HG03135 (cell line): ENCODE results near the gene GNAQ.

Experiments
- ATAC-seq: cut with Tn5 transposase; IDR thresholded peaks from one replicate; pipeline ENCODE4 v1.9.1; 2021; ENCODE audit warnings: mild to moderate bottlenecking, moderate library complexity; ENCODE audit not compliant: unreplicated experiment

Gene GNAQ

DNA sequence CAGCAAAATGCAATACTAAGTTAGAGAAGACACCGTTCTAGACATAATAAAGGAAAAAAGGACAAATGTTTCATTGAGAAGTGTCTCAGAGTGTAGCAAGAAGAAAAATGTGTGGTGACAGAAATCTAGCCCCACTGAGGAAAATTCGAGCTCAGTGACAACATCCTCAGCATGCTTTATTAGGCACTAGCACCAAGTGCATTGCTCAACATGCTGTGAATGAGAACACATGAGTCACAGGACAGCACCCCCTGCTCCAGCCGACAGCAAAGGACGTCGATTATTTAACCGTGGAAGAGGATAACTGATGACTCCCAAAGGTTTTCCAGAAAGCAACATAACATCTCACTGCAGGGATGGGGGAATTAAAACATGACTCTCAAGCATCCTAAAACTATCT, 182.7 kb downstream of the GNAQ start:
- ATAC-seq: no peak

DNA sequence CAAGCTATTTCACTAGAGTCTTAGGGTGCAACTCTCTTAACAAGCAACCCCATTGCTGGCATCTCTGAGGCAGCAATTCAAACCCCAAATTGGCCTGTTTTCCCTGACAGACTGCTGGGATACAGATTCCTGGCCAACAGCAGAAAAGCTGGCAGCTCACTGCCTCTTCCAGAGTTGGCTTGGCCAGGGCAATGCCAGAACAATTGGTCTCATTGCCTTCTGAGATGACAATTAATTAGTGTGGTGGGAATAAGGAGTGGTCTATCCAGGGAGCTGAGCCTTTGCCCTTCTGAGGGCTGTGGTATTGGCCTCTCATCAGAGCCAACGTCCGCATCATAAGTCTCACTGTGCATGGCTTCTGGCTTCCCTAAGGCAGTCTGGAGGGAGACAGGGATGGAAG, 183.2 kb downstream of the GNAQ start:
- ATAC-seq: no peak

DNA sequence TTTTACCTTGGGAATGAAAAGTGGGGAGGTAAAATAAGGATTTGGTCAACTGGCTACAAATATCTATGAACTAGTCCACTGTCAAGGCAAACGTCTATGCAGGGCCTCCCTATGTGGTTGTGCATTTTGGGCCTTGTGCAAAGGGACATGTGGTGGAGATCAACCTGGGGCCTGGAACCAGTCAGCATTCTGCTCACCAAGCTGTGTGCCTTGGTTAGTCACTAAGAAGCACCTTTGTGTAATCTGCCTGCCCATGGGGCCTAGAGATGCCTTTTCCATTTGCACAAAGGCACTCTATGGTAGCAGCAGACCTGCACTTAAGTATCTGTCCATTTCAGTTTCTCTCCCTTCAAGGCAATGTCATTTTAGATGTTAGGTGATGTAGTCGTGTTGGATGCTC, 184.0 kb downstream of the GNAQ start:
- no peak for ATAC-seq

DNA sequence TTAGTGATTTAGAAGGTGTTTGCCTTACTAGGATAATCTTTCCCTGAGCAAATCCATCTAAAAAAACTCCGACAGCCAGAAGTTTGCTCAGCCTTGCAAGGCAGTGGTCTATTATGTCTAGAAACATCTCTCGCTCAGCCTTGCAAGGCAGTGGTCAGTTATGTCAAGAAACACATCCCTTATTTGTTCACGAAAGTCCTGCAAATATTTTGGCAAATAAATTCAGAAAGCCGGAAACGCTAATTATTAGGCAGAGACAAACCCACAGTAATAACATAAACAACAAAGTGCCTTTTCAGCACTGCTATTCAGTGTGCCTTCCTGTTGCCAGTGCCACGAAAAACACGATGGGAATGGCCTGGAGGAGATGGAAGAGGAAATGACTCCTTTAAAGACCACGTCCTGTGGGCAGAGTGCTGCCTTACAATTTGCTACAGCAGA, 184.5 kb downstream of the GNAQ start:
- ATAC-seq: no peak

DNA sequence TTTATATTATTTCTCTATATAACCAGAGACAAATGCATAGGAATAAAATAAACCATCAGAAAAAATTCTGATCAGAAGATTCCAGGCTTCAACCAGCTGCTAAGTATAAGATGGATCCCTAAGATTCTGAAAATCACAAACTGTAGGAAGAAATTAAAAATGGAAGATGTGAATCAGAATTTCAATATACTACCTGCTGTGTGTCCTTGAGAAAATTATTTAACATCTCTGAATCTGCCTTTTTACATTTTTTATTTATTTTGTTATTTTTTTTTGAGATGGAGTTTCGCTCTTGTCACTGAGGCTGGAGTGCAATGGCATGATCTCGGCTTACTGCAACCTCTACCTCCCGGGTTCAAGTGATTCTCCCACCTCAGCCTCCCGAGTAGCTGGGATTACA, 187.2 kb downstream of the GNAQ start:
- ATAC-seq: no peak

DNA sequence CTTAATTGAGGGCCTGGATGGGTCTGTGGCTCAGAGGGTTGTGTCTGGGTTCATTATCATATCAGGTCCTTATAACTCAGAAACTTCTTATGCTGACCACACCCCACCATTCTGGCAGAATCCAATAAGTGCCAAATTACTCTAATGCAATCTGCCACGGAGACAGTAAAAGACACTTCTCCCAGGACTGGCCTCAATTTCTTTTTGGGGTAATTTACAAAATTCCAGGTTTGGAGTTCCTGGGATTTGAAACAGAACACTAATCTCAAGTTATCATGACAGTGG, 187.8 kb downstream of the GNAQ start:
- ATAC-seq: no peak

DNA sequence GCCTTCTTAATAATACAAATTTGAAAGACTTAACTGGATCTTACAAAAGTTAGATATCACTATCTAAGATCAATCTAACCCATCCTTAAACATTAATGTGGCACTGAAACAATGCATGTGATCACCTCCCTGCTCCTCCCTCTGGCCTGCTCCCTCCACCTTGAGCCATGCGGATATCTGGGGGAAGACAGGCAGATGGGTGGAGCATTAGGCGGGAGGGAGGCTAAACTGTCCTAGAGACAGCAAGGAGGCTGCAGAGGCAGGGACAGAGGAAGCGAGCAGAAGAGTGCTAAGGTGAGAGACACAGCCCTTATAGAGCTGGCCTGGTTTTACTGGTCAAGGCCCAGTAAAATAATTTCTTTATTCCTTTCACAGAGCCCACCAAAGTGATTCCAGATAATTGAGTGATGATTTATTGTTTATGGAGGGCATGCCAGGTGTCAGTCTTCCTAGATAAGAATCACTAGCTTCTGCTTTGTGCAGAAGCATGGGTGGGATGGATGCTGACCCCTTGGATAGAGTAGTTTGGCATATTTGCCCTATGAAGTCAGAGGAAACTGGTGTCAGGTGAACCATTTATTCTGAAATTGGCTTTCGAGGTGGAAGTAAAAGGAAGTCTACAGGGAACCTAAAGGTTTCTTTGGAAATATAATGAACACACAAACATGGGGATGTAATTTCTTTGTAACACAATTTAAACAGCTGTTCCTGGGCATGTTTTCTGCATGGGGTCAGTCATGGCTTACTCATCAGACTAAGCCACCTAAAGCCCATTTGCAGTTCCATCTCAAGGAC, 188.3 kb downstream of the GNAQ start:
- ATAC-seq: no peak

DNA sequence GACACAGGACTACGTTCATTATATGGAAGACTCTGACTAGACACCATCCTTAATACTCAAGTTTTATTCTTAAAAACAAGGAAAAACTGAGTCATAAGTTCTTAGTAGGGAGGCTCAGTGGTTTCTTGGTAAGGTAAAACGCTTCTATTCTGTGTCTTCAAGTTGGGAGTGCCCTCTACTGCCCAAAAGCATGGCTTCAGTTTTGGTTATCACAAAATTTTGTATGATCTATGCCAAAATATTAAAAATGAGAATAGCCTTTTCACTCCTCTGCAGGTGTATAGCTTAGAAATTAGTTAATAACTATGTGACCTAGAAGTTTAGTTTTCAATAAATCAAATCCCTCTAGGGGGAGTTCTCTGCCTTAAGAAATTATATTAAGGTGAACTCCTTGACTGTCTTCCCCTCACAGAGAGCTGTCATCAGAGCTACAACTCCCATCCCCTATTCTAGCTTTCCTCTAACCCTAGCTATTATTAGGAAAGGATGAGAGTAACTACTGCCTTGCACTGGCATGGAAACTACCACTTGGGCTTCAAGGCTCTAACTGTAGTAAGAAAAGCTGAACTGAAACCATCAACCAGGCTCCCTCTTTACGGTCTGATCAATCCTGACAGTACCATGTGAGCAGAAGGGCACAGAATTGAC, 189.7 kb downstream of the GNAQ start:
- no peak for ATAC-seq

DNA sequence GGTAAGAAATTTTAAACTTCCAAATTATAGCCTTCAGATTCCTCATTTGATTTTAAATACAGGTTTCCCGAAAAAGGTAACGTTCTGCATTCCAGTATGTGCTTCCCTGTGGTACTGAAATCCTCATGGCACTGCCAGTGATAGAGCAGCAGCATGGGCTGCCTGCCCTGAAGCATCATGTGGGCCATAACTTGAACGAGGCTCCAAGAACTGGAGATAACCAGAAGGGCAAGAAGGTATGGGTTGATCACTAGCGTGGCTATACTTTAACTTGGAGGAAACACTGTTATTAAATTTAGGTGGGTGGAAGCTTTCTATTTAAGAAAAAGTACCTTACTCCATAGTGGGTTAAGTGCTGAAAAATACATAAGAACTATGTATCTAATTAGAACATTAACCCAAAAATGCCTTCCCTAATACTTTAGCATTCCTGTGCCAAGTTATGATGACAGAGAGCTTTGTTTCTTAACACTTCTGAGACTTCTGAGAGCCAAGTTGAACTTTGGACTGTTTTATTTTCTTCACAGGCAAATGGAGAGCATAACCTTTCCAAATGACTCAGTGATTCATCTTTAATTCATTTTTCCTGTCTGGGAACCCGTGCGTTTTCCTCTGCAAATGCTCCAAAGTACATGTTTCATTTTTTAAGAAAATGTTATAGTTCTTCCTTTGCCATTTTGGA, 192.0 kb downstream of the GNAQ start:
- ATAC-seq: no peak

DNA sequence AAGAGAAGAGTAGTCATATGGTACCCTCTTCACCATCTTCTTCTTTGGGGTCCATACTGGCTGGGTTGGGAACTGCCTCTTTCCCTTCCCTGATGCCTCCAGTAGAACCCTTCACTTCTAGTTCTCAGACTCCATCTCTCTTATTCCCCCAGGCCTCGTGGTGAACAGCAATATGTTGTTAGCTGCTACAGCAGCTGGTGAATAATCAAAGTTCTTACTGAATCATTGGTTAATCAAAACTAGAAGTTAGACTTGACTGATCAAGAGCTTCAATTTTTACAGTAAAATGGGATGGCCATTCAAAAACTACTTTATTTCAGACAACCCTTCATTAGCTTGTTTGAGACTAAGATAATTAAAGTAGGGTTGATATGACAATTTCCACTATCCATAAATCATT, 192.6 kb downstream of the GNAQ start:
- no peak for ATAC-seq

DNA sequence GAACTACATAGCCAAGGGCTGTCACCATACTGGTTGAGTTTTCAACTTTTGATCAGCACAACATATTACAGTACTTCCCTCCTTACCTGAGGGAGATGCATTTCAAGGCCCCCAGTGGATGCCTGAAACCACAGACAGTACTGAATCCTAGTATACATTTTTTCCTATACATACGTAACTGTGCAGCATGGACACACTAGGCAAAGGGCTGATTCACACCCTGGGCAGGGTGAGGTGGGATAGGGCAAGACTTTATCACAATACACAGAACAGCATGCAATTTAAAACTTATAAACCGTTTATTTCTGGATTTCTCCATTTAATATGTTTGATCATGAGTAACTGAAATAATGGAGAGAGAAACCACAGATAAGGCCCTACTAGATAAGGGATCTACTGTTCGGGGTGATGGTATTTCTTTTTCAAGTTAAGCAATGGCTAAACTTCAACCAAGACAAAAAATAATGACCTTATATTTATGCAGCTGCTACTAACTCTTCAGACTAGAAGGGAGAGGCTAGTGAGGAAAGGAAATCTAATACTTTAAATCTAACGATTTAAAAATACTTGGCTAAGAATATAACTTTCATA, 196.6 kb downstream of the GNAQ start:
- no peak for ATAC-seq

DNA sequence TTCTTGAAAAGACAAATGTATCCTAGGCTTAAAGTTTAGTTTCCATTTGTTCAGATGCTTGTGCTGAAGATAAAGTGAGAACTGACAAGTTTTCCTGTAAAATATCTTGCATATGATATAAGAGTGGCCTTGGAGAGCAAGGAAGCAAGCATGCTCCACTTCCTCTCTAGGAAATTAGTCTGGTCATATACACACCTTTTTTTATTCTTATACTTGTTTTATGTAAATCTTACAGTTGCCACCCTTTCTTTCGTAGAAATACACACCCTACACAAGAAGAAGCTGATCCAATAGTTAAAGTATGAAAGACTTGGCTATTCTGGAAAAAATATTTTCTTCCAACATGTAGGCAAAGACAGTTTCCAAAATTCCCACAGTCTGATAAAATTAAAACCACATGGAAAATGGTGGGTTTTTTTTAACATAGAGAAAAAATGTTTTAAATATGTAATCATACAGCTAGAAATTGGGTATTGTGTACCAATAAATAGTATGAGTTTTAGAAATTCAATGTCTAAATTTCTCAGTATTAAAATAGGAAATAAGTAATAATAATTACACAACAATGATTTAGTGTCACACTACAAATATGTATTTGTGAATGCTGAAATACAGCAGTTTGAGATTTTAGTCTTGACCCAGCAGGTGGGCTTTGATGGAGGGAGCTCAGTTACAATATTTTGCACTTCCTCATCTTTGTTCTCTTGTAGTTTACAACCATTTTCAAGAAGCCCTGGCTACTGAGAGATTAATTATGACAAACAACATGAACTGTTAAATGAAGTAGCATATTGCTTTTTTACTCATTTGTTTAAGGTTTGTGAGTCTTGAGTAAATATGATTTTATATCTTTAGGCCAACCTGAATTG, 197.8 kb downstream of the GNAQ start:
- ATAC-seq: no peak

DNA sequence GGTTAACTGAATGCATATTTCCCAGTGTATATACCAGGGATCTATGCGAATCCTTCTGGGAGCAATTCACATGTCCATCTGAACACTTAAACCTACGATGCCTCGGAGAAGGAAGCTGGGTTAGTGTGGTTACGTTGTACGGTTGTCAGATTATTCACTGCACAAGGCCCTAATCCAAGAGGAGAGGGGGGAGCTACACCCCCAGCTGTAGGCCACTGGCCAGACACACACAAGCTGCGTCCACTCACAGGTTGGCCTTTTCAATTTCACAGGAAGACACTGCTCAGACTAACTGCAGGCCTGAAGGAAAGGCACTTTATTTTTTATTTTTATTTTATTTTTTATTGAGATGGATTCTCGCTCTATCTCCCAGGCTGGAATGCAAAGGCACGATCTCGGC, 199.0 kb downstream of the GNAQ start:
- no peak for ATAC-seq

DNA sequence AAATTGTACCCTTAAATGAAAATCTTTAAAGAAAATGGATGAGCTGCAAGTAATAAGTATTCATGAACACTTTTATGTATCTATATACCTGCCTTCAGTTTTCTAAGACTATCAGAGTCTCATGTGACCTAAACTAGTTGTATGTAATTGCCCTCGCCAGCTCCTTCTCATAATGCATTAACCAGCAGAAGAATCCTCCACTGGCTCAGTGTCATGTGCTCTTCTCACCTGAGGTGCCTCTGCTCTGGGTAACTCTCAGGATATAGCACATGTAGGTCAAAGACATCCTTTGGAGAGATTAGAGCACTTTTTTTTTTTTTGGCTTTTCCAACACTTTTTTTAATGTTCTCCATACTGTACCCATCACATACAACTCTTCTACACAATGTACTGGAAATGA, 199.8 kb downstream of the GNAQ start:
- ATAC-seq: no peak

DNA sequence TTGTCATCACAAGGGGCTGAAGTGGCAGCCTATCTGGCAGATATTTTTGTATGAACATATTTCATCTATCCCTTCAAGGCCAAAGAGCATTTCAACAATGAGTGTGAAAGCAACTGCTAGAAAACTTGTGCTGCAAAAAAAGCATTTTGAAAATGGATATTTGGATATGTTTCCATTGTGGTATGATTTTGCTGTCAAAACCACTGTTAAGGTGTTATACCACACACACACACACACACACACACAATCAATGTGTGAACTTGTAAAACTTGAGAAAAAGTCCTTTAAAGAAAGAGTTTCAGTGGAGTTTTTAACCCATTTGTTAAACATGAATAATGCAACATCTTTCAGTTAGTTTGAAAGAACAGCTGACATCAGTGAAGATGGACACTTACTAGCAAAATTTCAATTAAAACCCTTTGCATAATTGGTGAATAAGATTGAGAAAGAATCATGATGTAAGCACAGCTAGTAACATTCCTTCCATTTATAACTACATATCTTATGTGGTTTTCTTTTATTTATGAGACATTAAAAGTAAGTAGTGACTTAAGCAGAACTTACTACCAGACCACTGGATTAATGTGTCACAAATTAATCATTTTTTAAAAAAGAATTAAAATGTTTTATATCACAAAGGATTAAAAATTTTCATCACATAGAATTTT, 200.9 kb downstream of the GNAQ start:
- no peak for ATAC-seq

DNA sequence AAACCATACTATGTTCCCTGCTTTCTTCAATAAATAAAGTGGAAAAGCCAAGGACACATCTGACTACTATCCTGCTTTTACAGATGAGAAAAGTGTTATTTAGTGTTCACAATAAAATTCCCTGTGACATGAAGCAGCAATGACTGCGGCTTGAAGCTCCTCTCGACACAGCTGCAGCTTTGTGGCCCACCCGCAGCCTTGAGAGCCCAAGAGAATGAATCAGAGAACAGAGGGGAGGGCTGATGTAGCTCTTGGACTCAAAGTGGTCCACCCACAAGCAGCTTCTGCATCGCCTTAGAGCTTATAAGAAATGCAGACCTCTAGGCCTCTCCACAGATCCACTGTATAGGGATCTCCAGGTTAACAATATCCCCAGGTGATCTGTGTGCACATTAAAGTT, 202.2 kb downstream of the GNAQ start:
- ATAC-seq: no peak

DNA sequence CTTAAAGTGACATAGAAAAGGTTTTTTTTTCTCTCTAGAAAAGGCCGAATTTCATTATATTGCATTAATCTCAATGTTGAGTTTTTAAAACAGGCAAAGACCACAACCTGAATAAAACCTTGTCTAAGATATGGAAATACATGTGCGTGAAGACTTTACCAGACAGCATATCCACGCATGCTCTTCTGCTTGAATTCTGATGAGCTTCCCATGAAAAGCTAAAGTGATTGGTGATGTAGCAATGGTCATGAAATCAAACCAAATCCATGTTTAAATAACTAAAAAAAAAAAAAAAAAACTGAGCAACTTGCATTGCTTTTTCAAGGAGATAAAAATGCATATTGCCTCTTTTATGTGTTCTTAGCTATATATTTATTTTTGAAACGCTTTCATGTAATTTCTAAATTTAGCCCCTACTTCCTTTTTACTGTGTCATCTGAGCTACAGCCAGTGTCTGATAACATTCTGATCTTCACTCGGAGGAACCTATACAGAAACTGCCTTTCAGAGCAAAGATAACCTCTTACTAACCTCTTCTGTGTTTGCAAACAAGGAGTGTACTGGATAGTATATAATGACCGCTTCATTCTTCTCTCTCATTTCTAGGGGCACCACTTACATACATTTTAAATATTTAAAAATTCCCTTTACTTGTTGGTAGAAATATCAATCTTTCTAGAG, 204.4 kb downstream of the GNAQ start:
- no peak for ATAC-seq

DNA sequence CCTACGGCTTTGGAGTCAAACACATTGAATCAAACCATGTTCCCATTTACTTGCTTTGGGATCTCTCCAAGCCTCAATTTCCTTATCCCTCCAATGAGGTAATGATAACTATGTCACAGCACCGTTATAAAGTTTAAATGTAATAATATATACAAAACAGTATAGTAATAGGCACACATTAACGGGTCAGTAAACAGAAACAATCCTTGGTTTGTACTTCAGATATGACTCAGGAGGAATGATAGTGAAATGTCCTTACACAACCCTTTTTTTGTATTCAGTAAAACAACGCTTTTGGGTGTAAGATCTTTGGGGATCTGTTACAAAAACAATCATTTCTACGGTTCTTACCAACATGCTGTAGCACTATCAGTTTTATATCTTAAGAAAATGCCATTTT, 205.0 kb downstream of the GNAQ start:
- no peak for ATAC-seq

DNA sequence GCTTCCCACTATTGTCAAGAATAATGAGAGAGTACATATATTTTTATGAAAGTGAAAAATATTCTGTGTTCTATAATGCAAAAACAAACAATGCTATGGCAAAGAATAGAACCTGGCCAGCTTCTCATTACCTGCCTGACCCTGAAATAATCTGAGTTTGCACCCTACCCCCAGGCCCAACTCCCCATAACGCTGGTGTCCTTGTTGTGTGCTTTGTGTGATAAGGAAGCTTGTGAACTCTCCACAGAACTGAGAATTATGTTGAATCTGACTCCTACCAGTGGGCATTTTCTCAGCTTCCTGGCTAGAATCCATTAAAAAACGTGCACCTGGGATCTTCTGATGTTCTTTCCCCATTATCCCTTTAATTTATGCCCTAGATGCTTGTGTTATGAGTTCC, 205.5 kb downstream of the GNAQ start:
- ATAC-seq: no peak

DNA sequence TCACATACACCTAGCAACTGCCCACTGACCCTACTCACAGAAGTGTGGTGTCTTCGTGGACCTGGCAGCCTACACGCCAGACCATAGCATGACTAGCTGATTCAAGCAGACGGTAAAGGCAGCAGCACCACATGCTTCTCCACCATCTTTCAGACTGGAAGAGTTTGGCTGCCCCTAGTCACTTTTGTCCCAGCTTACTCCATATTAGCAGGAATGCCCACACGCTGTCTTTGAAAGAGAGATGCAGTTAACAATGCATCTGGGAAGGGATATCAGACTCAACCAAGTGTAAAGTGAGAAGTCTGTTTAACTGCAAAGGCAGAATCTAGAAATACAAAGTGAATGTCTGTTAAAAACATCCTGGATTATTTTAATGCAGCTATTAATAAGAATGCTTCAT, 206.2 kb downstream of the GNAQ start:
- ATAC-seq: no peak
